VCaP (cell line): Measurements from ENCODE around the gene CLIC5.

Experiments used
- H3K27ac ChIP-seq: fragments of 450-650 bp; 2 replicates; pipeline ENCODE4 v1.5.1; 2017
- TF ChIP-seq, protein P1 (sequence below): fragments of 450-650 bp; conservative IDR thresholded peaks from 2 replicates; pipeline ENCODE4 v1.5.1; 2017; ENCODE audit warnings: mild to moderate bottlenecking, moderate library complexity

The CLIC5 gene

DNA sequence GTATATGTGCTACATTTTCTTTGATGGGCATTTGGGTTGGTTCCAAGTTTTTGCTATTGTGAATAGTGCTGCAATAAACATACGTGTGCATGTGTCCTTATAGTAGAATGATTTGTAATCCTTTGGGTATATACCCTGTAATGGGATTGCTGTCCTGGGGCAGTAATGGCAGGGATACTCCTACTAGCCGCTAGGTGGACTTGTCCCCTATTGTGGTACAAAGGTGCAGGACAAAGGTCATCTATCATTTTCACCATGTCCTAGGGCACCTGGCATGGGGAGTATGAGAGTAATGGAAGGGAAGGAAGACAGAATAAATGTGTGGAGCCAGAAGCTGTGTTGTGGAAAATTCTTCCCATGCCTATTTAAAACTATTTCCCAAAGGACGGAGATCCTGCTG, 174.6 kb downstream of the CLIC5 start:
- TF ChIP-seq, protein P1, sequence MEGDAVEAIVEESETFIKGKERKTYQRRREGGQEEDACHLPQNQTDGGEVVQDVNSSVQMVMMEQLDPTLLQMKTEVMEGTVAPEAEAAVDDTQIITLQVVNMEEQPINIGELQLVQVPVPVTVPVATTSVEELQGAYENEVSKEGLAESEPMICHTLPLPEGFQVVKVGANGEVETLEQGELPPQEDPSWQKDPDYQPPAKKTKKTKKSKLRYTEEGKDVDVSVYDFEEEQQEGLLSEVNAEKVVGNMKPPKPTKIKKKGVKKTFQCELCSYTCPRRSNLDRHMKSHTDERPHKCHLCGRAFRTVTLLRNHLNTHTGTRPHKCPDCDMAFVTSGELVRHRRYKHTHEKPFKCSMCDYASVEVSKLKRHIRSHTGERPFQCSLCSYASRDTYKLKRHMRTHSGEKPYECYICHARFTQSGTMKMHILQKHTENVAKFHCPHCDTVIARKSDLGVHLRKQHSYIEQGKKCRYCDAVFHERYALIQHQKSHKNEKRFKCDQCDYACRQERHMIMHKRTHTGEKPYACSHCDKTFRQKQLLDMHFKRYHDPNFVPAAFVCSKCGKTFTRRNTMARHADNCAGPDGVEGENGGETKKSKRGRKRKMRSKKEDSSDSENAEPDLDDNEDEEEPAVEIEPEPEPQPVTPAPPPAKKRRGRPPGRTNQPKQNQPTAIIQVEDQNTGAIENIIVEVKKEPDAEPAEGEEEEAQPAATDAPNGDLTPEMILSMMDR: no peak

DNA sequence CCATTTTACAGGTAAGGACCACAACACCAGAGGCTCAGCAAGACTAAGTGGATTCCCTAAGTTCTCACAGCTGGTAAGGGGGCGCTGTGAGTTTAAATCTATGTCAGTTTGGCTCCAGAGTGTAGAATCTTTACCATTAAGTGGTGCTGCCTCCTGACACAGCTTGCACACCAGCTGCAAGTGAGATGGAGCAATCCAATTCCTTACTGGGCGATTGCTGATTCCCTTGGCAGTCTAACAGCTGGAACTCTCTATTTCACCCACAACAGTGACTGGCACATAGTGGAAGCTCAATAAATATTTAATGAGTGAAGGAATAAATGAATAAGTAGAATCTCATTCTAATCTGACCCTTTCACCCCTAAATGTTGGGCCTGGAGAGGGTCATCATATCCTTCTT, 176.7 kb downstream of the CLIC5 start:
- TF ChIP-seq, protein P1: no peak
- H3K27ac ChIP-seq: no peak overlapping the region

More for the DNA sequence above, 174.6 kb downstream of the CLIC5 start:
- no peak overlapping the region for H3K27ac ChIP-seq

DNA sequence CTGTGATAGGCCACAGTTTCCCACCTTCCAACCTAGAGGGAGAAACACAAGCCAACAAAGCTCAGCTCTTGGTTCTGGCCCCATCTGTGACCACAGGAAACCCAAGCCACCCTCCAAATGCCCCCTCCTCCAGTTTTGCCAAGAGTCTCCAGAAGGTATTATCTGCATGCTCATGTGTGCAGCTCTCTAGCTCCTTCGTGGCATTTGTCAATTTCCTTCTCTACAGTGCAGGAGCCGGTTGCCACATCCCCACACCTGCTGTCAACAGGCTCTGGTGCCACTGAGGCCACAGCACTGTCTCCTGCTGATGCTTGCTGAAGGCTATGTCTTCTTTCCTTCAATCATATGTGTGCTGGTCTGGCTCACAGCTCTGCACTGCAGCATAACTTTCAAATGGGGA, 177.2 kb downstream of the CLIC5 start:
- TF ChIP-seq, protein P1: no peak
- no peak overlapping the region for H3K27ac ChIP-seq

DNA sequence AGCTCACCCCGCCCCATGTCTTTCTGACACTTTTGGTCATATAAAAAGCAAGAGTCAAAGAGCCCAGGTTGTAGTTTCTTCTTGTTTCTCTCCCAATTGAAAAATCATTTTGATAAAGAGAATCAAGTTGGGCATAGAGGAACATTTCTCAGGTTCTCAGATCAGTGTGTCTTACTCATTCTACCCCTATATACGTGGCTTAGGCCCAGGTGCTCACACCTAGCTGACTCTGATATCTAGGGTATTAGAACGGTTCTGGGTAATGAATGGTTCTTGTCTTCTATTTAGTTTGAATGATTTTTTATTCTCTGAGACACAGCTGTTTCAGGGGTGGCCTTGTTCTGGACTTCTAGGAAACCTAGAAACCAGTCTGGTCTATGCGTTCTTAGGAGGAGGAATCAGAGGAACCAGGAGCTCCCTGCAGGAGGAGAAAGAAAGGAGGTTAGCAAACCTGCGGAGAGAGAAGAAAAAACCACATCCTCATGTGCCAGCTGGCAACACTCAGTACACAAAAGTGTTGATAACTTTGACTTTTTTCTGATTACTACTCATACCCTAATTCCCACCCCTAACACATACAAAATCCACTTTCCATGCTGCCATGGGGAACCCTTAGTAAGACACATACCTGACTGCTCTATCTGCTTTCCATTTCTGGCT, 178.0 kb downstream of the CLIC5 start:
- TF ChIP-seq, protein P1: no peak

DNA sequence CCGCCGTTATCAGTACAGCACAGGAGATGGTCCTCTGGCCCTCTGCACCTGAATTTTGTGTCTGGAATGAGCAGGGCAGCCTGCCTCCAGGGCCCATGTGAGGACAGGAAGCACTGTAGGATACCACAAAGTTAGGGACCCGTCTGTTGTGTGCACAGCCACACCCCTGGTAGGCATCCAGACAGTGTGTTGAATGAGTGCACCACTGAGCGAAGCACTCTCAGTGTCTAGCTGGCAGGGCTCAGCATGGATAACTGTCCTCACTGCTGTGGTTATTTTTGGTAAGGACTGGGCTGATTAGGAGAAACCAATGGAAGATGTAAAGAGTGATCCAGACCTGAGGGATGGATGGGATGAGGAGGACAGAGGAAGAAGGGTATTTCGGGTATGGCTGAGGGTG, 178.7 kb downstream of the CLIC5 start:
- TF ChIP-seq, protein P1: no peak
- H3K27ac ChIP-seq: no peak overlapping the region

More for the DNA sequence above, 178.0 kb downstream of the CLIC5 start:
- no peak overlapping the region for H3K27ac ChIP-seq

DNA sequence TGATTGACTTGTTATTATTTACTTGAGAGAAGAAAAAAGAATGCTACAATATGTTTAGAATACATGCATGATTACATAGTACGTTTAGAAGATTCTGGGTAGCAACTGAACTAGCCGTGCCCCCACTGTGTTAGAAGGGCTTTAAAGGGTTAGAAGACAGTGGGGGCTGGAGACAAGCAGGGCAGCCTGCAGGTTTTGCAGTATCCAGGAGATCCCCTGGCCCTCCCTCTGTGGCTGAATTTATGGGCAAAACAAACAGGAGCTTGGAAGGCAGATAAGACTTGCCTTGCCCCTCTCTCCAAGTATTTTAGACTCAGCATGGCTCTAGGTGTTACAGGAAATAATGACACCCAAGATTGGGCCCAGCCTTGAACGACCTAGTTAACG, 179.2 kb downstream of the CLIC5 start:
- H3K27ac ChIP-seq: no peak overlapping the region

DNA sequence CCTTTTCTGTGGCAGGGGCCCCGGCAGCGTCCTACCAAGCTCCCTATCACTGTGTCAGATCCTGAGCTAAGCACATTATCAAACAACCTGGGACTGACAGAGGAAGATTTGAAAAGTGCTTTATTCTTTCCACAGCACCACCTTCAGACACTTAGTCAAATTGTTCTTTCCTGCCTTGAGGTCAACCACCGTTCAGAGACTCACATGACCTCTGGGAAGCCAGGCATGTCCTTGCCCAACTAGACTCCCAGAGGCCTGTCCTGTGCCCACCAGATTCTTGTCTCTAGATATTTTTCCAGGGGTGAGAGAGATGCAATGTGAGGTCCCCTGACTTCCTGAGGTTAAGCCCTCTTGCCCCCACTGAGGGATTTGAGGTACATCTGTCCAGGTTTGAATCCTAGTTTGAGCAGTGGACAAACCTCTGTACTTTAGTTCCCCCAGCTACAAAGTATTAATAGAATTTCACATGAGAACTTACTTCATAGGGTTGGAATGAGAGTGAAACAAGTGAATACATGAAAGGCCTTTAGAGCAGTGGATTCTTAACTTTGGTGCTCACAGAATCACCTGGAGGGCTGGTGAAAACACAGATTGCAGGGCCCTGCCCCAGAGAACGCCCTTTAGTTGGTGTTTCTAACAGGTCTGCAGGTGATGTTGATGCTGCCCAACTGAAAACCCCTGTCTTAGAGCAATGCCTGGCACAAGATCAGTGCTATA, 179.8 kb downstream of the CLIC5 start:
- H3K27ac ChIP-seq: no peak overlapping the region
- TF ChIP-seq, protein P1: no peak

More for the DNA sequence above, 179.2 kb downstream of the CLIC5 start:
- TF ChIP-seq, protein P1: no peak
